ENCODE results near the gene NR5A2.

The NR5A2 gene

GRCh38 chr1:200072636-200073285 lies 45.3 kb downstream of the NR5A2 start:
- DNase-seq (ENCODE audit: low spot score): peak; percentile 10

GRCh38 chr1:200073286-200073637 lies 45.8 kb downstream of the NR5A2 start:
- no peak for DNase-seq (ENCODE audit: low spot score)

- DNase-seq (ENCODE audit: low spot score): no peak
These were observed 48.0 kb downstream of the NR5A2 start for GRCh38 chr1:200075522-200075921.

- DNase-seq (ENCODE audit: low spot score): no peak
These were observed 48.5 kb downstream of the NR5A2 start for GRCh38 chr1:200075938-200076546.

GRCh38 chr1:200079232-200079940 lies 51.9 kb downstream of the NR5A2 start:
- DNase-seq (ENCODE audit: low spot score): no peak

GRCh38 chr1:200081151-200081968 lies 53.9 kb downstream of the NR5A2 start:
- no peak for DNase-seq (ENCODE audit: low spot score)

GRCh38 chr1:200081969-200082245 lies 54.4 kb downstream of the NR5A2 start:
- no peak for DNase-seq (ENCODE audit: low spot score)

- DNase-seq (ENCODE audit: low spot score): no peak
These were observed 54.8 kb downstream of the NR5A2 start for GRCh38 chr1:200082329-200082728.

GRCh38 chr1:200090252-200091159 lies 63.0 kb downstream of the NR5A2 start:
- DNase-seq (ENCODE audit: low spot score): peak; percentile 22

GRCh38 chr1:200095057-200095577 lies 67.6 kb downstream of the NR5A2 start:
- DNase-seq (ENCODE audit: low spot score): no peak

- DNase-seq (ENCODE audit: low spot score): no peak
These were observed 69.3 kb downstream of the NR5A2 start for GRCh38 chr1:200096774-200097173.

- DNase-seq (ENCODE audit: low spot score): no peak
These were observed 71.5 kb downstream of the NR5A2 start for GRCh38 chr1:200099040-200099439.

- DNase-seq (ENCODE audit: low spot score): no peak
These were observed 76.6 kb downstream of the NR5A2 start for GRCh38 chr1:200103966-200104583.

- DNase-seq (ENCODE audit: low spot score): no peak
These were observed 79.5 kb downstream of the NR5A2 start for GRCh38 chr1:200107004-200107470.

- no peak for DNase-seq (ENCODE audit: low spot score)
These were observed 81.1 kb downstream of the NR5A2 start for GRCh38 chr1:200108659-200109058.

- DNase-seq (ENCODE audit: low spot score): no peak
These were observed 84.8 kb downstream of the NR5A2 start for GRCh38 chr1:200112290-200112689.

GRCh38 chr1:200115532-200115931 lies 88.0 kb downstream of the NR5A2 start:
- DNase-seq (ENCODE audit: low spot score): no peak

GRCh38 chr1:200116324-200116723 lies 88.8 kb downstream of the NR5A2 start:
- DNase-seq (ENCODE audit: low spot score): no peak

- no peak for DNase-seq (ENCODE audit: low spot score)
These were observed 91.4 kb downstream of the NR5A2 start for GRCh38 chr1:200118779-200119505.

- DNase-seq (ENCODE audit: low spot score): no peak
These were observed 93.9 kb downstream of the NR5A2 start for GRCh38 chr1:200121421-200121820.

All from NAMALWA (cell line).